Placental epithelial cell (primary cell): Measurements from ENCODE around the gene RPS6KA4. TPM values are rescaled to one million over a fixed set of nuclear protein-coding genes. Genes with fewer than 3 reads are reported as not detected.
A peak's percentile ranks its signal among the peaks of the same experiment; 100 is the strongest.

ENCODE experiments used
- small RNA-seq: library from RNA; depleted of rRNA; stranded (forward); fragments of <200 nt; gene quantifications from one replicate; pipeline ENCODE3, GENCODE V24; 2012
- total RNA-seq: library from RNA; depleted of rRNA; stranded (reverse); fragments of >200 nt; gene quantifications from 2 replicates; pipeline ENCODE4 v1.2.3, GENCODE V29; 2012

RPS6KA4 gene
- 56.9 and 152 TPM in 2 replicates for total RNA-seq

DNA sequence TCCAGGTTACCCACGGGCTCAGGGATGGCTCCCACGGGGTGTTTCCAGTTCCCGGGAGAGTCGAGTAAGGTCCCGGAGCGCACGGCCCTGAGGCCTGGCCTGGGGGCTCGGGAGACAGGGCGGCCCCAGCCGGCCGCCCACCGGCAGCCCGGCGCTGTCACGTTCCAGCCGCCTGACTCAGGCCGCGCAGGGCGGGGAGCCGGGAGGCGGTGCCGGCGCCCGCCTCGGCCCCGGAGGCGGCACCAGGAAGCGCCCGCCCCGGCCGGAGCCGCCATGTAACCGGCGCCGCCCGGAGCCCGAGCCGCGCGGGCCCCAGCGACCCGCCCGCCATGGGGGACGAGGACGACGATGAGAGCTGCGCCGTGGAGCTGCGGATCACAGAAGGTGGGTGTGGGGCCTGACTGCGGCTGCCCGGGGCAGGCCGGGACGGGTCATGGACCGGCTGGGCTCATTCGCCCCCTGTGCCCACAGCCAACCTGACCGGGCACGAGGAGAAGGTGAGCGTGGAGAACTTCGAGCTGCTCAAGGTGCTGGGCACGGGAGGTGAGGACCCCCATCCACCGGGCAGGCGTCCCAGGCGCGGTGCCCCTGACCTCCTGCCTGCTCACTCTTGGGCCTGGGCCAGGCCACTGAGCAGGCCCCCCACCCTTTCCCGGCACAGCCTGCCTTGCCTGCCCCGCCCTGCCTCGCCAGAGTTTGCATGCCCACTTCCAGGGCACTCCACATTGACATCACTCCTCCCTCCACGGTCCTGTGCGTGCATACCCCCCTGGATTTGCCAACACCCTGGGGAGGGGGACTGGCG, at the start of gene RPS6KA4:
Gene RPS6KA4, plus strand, starts transcription at position 256 of the 805 bp plus-strand sequence. Its CDS starts 74 bp downstream, at position 330.

DNA sequence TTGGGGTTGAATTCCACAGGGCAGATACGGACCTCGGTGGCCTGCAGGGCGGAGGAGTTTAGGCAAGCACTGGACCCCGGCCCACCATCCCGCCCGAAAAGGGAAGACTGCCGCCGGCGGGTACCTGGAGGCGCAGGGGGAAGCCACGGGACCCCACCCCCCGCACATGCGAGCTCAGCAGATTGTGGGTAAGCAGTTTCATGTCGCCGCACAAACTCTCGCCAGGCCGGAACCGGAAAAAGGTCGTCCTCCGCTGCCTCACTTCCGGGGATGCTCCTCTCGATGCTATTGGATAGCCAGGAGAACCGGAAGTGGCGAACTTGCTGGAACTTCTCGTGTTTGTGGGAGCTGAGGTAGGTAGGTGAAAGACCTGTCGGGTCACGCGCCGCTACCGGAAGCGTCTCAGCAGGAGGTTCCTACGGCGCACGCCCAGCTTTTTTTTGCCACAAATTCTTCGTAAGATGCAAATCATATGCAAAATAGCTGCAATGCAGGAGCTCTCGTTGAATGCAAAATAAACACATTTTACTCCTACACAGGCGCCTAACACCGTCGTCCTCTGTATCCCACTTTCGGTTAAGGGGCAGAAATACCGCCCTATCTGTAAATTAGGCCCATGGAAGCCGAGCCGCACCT, 41.5 kb upstream of the RPS6KA4 start, which contains the start of gene TRMT112:
Gene TRMT112, minus strand, starts transcription at position 235 of the 636 bp plus-strand sequence. Its CDS starts 33 bp downstream, at position 202.

DNA sequence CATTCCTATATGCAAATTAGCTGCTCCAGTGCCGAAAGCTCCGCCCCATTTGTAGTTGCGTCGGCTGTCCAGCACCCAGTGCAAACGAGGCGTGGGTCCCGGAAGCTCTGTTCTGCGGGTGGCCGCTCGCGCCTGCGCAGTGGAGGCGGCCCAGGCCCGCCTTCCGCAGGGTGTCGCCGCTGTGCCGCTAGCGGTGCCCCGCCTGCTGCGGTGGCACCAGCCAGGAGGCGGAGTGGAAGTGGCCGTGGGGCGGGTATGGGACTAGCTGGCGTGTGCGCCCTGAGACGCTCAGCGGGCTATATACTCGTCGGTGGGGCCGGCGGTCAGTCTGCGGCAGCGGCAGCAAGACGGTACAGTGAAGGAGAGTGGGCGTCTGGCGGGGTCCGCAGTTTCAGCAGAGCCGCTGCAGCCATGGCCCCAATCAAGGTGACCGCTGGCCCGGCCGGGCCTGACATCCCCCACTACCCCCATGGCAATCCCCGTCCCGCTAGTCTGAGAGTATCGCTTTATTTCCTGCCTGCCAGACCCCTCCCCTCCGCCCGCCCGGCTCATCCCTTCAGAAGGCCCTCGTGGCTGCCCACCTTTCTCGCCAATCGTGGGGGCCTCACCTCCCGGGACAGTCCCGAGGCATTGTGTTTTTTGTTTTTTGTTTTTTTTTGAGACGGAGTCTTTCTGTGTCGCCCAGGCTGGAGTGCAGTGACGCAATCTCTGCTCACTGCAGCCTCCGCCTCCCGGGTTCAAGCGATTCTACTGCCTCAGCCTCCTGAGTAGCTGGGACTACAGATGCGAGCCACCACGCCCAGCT, 40.8 kb upstream of the RPS6KA4 start, which contains the start of gene PRDX5:
Gene PRDX5, plus strand, starts transcription at position 161 of the 805 bp plus-strand sequence. Its CDS starts 95 bp downstream, at position 256.

DNA sequence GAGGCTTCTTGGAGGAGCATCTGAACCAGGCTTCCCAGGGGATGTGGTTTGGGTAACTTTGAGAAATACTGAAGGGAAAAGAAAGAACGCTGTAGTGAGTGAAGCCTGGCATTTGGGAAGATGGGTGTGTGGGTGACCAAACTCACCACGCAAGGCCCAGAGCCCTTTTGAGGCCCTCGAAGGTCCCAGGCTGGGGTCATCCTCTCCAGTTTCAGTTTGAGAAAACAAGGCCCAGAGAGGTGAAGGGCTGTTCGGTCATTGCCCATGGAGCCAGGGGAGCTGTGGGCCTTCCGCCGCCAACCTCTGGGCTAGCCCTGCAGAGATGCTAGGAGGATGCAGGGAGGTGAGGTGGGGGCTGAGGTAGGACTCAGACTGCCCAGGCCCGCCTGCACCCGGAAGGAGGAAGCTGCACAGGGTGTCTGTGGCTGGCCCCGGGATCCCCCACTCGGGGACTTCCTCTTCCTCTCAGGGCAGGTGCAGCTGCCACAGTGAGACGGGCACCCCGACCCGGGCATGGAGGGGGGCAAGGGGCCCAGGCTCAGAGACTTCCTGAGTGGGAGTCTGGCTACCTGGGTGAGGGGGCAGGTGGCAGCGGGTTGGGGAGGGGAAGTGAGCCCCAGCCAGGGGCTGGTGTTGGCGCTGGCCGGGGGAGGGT, 19.1 kb upstream of the RPS6KA4 start, which contains the start of gene CCDC88B:
Gene CCDC88B, plus strand, starts transcription at position 451 of the 655 bp plus-strand sequence. Its CDS starts 63 bp downstream, at position 514.

Small RNA genes within 50 kb of the gene (small RNA-seq; reads per million reads assigned to genes)
- gene MIR1237 (0.66 reads per million, percentile 40 among the genes with 10 or more reads in this experiment), gene MIR7155 (not detected)

Other genes starting within 250 kb of the RPS6KA4 start
- gene MACROD1, start 193.0 kb upstream of the RPS6KA4 start, total RNA-seq = 7.2 and 19.6 TPM in 2 replicates
- 57.3 and 97.9 TPM in 2 replicates for gene STIP1, start 173.0 kb upstream of the RPS6KA4 start, total RNA-seq
- gene FERMT3, start 152.4 kb upstream of the RPS6KA4 start, total RNA-seq = 0.39 and 0.43 TPM in 2 replicates
- gene TRPT1, start 133.0 kb upstream of the RPS6KA4 start, total RNA-seq = 31.4 and 36.7 TPM in 2 replicates
- 42.0 and 67.0 TPM in 2 replicates for gene NUDT22, start 132.9 kb upstream of the RPS6KA4 start, total RNA-seq
- gene DNAJC4, start 128.6 kb upstream of the RPS6KA4 start, total RNA-seq = 10.0 and 34.9 TPM in 2 replicates
- gene VEGFB, start 124.6 kb upstream of the RPS6KA4 start, total RNA-seq = 18.1 and 19.2 TPM in 2 replicates
- 25.8 and 70.3 TPM in 2 replicates for gene FKBP2, start 118.1 kb upstream of the RPS6KA4 start, total RNA-seq
- gene PPP1R14B, start 112.2 kb upstream of the RPS6KA4 start, total RNA-seq = 118 and 386 TPM in 2 replicates
- gene PLCB3, start 107.6 kb upstream of the RPS6KA4 start, total RNA-seq = 34.9 and 60.6 TPM in 2 replicates
- gene BAD, start 74.5 kb upstream of the RPS6KA4 start, total RNA-seq = 68.3 and 93.5 TPM in 2 replicates
- 19.2 and 20.0 TPM in 2 replicates for gene GPR137, start 73.3 kb upstream of the RPS6KA4 start, total RNA-seq
- under 0.01 TPM in 1 of 2 replicates, not detected in the other for gene KCNK4, start 67.9 kb upstream of the RPS6KA4 start, total RNA-seq
- not detected in 2 replicates for gene CATSPERZ, start 58.8 kb upstream of the RPS6KA4 start, total RNA-seq
- gene ESRRA, start 53.6 kb upstream of the RPS6KA4 start, total RNA-seq = 23.9 and 42.8 TPM in 2 replicates
- gene TRMT112, start 41.6 kb upstream of the RPS6KA4 start, total RNA-seq = 190 and 216 TPM in 2 replicates
- 191 and 275 TPM in 2 replicates for gene PRDX5, start 41.0 kb upstream of the RPS6KA4 start, total RNA-seq
- 1.2 and 2.4 TPM in 2 replicates for gene CCDC88B, start 19.0 kb upstream of the RPS6KA4 start, total RNA-seq
- not detected in 2 replicates for gene SLC22A11, start 196.8 kb downstream of the RPS6KA4 start, total RNA-seq
- not detected in 2 replicates for gene SLC22A12, start 232.1 kb downstream of the RPS6KA4 start, total RNA-seq